Lower leg skin (tissue), 4 donors: ENCODE measurements around the gene GPR132. TPM values are rescaled to one million over a fixed set of nuclear protein-coding genes. Genes with fewer than 3 reads are reported as not detected.

Source experiments
- DNase-seq, 2 donors: peaks; one replicate each; pipeline ENCODE4 v3.0.0-alpha.2; 2019; ENCODE audit warnings: low spot score in 2 of 2
- H3K4me3 ChIP-seq: fragments of 200-600 bp; sonication (generic); 2 replicates; pipeline ENCODE4 v1.5.1; 2017; ENCODE audit warnings: mild to moderate bottlenecking, low read depth; ENCODE audit not compliant: poor library complexity, severe bottlenecking
- POLR2A ChIP-seq, 2 donors: fragments of 450-650 bp; IDR thresholded peaks; one replicate each; pipeline ENCODE4 v1.6.1; 2016 to 2017; ENCODE audit warnings: antibody characterized with exemption in 2 of 2, mild to moderate bottlenecking in 1 of 2, moderate library complexity in 1 of 2
- WGBS, 2 donors: methylation state at CpG; one replicate each; pipeline ENCODE4 v1.1.5; 2018; 5-methylcytosine and 5-hydroxymethylcytosine counted together
- intact Hi-C: fragments of 100-400 bp; cut with DNase I; formaldehyde crosslinking; loops from one replicate; pipeline ENCODE4 v1.15.0; 2023; ENCODE audit warnings: low total_unique reads
- total RNA-seq, 4 donors: library from RNA; depleted of rRNA; stranded (reverse); fragments of >200 nt; gene quantifications; one replicate each; pipeline ENCODE4 v1.1.0, GENCODE V29; 2016
- TF ChIP-seq, protein P1 (sequence below), 3 donors: fragments of 450-650 bp; IDR thresholded peaks; one replicate each; pipeline ENCODE4 v1.5.1; 2016; ENCODE audit warnings: antibody characterized with exemption in 3 of 3, mild to moderate bottlenecking in 3 of 3, moderate library complexity in 2 of 3

Gene GPR132
- total RNA-seq, 4 donors from 2014 or later: 0.84 to 1.3 (median 1.1) TPM

DNA sequence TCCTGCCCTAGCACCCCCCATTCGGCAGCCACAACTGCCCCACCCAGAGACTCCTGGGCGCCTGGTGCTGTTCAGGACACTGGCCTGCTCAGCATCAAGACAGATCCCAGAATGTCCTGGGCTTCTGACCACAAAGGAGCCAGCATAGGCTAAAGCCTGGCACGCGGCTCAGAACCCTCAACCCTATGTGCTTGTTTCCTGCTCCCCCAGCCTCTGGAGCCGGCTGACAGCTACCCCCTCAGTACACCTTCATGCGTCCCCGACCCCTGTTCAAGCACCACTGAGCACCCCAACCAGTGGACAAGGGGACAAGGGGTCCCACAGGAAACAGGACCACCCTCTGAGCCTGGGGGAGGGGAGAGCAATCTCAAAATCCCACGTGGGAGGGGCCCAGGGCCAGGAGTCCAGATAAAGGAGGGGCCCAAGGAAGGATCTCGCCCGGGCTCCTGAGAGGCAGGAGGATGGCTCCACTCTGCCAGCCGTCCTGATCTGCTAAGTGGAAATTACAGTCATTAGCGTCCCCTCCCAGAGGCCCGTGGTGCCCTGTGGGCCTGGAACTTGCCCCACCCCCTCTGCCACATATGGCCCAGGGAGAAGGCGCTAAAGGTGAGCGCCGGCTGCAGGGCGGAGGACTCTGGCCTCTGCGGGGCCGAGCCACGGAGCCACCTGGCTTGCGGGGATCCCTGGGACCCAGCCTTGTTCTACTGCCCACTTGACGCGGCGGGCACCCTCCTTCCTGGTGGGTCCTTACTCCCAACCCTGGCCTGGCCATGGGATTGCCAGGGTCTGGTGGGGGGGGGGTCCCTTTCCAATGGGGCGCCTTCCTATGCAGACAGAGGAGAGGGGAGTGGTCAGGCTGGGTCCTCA lies 27.2 kb upstream of the GPR132 start:
- peak in 1 of 2 donors; percentile 88 for DNase-seq
- 31 to 33% methylated on average over 15 to 21 of the region's 25 CpGs for WGBS, 2 donors
- intact Hi-C loops: loop anchor here (10.0 kb wide), 2 partner anchors 72 to 262 kb away; partner anchors contain the start of gene JAG2
- TF ChIP-seq POLR2A (IDR thresholded peaks at IDR 0.05): no peak
- TF ChIP-seq, protein P1, sequence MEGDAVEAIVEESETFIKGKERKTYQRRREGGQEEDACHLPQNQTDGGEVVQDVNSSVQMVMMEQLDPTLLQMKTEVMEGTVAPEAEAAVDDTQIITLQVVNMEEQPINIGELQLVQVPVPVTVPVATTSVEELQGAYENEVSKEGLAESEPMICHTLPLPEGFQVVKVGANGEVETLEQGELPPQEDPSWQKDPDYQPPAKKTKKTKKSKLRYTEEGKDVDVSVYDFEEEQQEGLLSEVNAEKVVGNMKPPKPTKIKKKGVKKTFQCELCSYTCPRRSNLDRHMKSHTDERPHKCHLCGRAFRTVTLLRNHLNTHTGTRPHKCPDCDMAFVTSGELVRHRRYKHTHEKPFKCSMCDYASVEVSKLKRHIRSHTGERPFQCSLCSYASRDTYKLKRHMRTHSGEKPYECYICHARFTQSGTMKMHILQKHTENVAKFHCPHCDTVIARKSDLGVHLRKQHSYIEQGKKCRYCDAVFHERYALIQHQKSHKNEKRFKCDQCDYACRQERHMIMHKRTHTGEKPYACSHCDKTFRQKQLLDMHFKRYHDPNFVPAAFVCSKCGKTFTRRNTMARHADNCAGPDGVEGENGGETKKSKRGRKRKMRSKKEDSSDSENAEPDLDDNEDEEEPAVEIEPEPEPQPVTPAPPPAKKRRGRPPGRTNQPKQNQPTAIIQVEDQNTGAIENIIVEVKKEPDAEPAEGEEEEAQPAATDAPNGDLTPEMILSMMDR (IDR thresholded peaks at IDR 0.05): no peak
- H3K4me3 ChIP-seq: no peak overlapping the region

- TF ChIP-seq, protein P1 (IDR thresholded peaks at IDR 0.05): no peak
- no peak for TF ChIP-seq POLR2A (IDR thresholded peaks at IDR 0.05)
- WGBS, 2 donors: 21 to 26% methylated on average over 14 to 18 of the region's 19 CpGs
- peak; percentile 78 to 95 for DNase-seq
- intact Hi-C loops: loop anchor here (10.0 kb wide), 2 partner anchors 73 to 263 kb away; partner anchors contain the start of gene JAG2
- no peak overlapping the region for H3K4me3 ChIP-seq
These were observed 26.4 kb upstream of the GPR132 start for GRCh38 chr14:105091517-105092170.

DNA sequence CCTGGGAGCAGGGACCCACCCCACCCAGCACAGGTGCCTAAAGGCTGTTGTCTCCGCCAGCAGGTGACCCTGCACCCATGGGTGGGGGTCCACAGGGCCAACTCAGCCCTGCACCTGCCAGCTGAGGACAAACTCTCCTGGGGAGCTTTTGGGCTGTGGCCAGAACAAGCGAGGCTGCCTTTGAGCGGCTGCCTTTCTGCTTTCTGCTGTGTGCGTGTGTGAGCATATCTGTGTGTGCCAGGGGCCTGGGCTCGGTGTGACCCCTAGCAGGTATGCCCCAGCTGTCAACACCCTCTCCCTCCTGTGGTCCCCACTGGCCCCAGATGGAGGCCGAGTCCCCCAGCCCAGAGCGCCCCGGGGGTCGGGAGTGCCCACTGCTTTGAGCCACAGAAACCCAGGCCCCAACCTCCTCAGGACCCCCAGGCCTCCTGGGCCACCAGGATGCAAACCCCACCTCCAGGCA lies 25.9 kb upstream of the GPR132 start:
- intact Hi-C loops: loop anchor here (10.0 kb wide), 2 partner anchors 74 to 264 kb away; partner anchors contain the start of gene JAG2
- TF ChIP-seq, protein P1 (IDR thresholded peaks at IDR 0.05): no peak
- TF ChIP-seq POLR2A (IDR thresholded peaks at IDR 0.05): no peak
- DNase-seq: peak; percentile 24 to 86
- H3K4me3 ChIP-seq: no peak overlapping the region
- WGBS, 2 donors: 35 to 42% methylated on average over 5 to 6 of the region's 9 CpGs

- 9 to 14% methylated on average over 7 of the region's 7 CpGs for WGBS, 2 donors
- TF ChIP-seq POLR2A (IDR thresholded peaks at IDR 0.05): no peak
- TF ChIP-seq, protein P1 (IDR thresholded peaks at IDR 0.05): peak in 1 of 3 donors; percentile 65
- intact Hi-C loops: loop anchor here (10.0 kb wide), 2 partner anchors 74 to 264 kb away; partner anchors contain the start of gene JAG2
- peak in 1 of 2 donors; percentile 97 for DNase-seq
- no peak overlapping the region for H3K4me3 ChIP-seq
These were observed 25.3 kb upstream of the GPR132 start for GRCh38 chr14:105090493-105091053.

- TF ChIP-seq, protein P1 (IDR thresholded peaks at IDR 0.05): no peak
- TF ChIP-seq POLR2A (IDR thresholded peaks at IDR 0.05): no peak
- intact Hi-C loops: loop anchor here (10.0 kb wide), 2 partner anchors 75 to 265 kb away; partner anchors contain the start of gene JAG2
- 74 to 85% methylated on average over 12 to 15 of the region's 15 CpGs for WGBS, 2 donors
- no peak overlapping the region for H3K4me3 ChIP-seq
- DNase-seq: no peak
These were observed 24.7 kb upstream of the GPR132 start for GRCh38 chr14:105089746-105090492.
